Measurements from ENCODE around the gene ATP5PF. TPM values are rescaled to one million over a fixed set of nuclear protein-coding genes. Genes with fewer than 3 reads are reported as not detected.
"Not testable (repeated sequence)": the region's sequence is repeated elsewhere in the genome, so short reads cannot be mapped to it uniquely, and the experiment has no call there.

ATP5PF gene
- total RNA-seq, 4 donors from 2014 or later: 15.9 to 108 (median 76.2) TPM

DNA sequence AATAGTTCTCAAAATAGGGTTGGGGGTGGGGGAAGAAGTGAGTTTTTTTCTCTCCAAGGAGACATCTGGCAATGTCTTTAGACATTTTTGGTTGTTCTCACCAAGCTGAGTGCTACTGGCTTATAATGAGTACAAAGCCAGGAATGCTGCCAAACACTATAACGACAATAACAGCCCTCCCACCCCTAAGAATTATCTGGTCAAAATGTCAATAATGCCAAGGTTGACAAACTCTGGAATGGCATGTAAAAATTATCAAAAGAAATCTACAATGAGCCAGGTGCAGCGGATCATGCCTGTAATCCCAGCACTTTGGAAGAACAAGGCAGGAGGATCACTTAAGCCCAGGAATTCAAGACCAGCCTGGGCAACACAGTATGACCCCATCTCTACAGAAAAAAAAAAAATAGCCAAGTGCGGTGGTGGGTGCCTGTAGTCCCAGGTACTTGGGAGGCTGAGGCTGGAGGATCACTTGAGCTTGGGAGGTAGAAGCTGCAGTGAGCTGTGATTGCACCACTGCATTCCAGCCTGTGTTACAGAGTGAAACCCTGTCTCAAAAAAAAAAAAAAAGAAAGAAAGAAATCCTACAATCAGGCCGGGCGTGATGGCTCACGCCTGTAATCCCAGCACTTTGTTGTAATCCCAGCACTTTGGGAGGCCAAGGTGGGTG is 2.5 kb downstream of the ATP5PF start:
- Histone ChIP-seq H3K4me3 (no peak overlapping the region), H3K36me3 (no peaks in the 10 kb centered on the region), H3K9me3 (no peaks in the 10 kb centered on the region), H3K27me3 (no peaks in the 10 kb centered on the region), H3K4me1 (no peaks in the 10 kb centered on the region), H3K27ac (no peak overlapping the region)
- no peak for DNase-seq
- intact Hi-C loops (cut with DNase I; ENCODE audit: low total_unique reads): no loop called here
- no peak for TF ChIP-seq CTCF (IDR thresholded peaks at IDR 0.05)
- no peak for TF ChIP-seq POLR2A (IDR thresholded peaks at IDR 0.05)

- intact Hi-C loops (cut with DNase I; ENCODE audit: low total_unique reads): loop anchor here (2.0 kb wide), 1 partner anchor 34 kb away; no protein-coding TSS in a partner anchor
- Histone ChIP-seq H3K36me3 (no peaks in the 10 kb centered on the region), H3K27ac (no peak overlapping the region), H3K27me3 (no peaks in the 10 kb centered on the region), H3K9me3 (no peaks in the 10 kb centered on the region), H3K4me3 (no peak overlapping the region), H3K4me1 (no peaks in the 10 kb centered on the region)
- DNase-seq: no peak
- TF ChIP-seq CTCF (IDR thresholded peaks at IDR 0.05) (no peak), POLR2A (IDR thresholded peaks at IDR 0.05) (no peak)
Observed at GRCh38 chr21:25722631-25723030, 12.1 kb downstream of the ATP5PF start.

DNA sequence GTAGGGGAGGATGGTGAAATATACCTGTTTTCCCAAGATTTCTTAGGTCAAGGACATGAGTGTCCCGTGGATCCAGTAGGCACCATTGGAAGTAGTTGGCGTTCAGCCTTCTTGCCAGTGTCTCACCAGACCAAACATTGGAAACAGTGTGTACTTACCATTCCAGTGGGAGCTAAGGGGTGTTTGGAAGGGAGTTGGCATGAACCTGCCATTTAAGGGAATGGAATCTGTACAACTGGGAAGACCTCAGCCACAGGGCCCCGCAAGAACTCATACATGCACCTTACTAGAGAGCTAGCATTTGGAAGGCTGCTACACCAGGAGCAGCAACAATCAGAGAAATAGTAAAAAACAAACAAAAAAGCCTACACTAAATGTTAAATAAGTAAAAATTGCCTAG is 12.7 kb downstream of the ATP5PF start:
- intact Hi-C loops (cut with DNase I; ENCODE audit: low total_unique reads): loop anchor here (2.0 kb wide), 1 partner anchor 35 kb away; no protein-coding TSS in a partner anchor
- Histone ChIP-seq H3K4me1 (no peaks in the 10 kb centered on the region), H3K27ac (no peak overlapping the region), H3K27me3 (no peaks in the 10 kb centered on the region), H3K4me3 (no peak overlapping the region), H3K9me3 (no peaks in the 10 kb centered on the region), H3K36me3 (no peaks in the 10 kb centered on the region)
- TF ChIP-seq CTCF (IDR thresholded peaks at IDR 0.05): no peak
- no peak for TF ChIP-seq POLR2A (IDR thresholded peaks at IDR 0.05)
- DNase-seq: no peak

- no peak for TF ChIP-seq POLR2A (IDR thresholded peaks at IDR 0.05)
- no peak for TF ChIP-seq CTCF (IDR thresholded peaks at IDR 0.05)
- no peaks in the 10 kb centered on the region for H3K27me3 ChIP-seq
- H3K27ac ChIP-seq: no peak overlapping the region
- no peaks in the 10 kb centered on the region for H3K4me1 ChIP-seq
- intact Hi-C loops (cut with DNase I; ENCODE audit: low total_unique reads): no loop called here
- DNase-seq: no peak
- no peak overlapping the region for H3K4me3 ChIP-seq
- H3K36me3 ChIP-seq: no peaks in the 10 kb centered on the region
- H3K9me3 ChIP-seq: no peaks in the 10 kb centered on the region
Observed at GRCh38 chr21:25717491-25718147, 17.1 kb downstream of the ATP5PF start.

DNA sequence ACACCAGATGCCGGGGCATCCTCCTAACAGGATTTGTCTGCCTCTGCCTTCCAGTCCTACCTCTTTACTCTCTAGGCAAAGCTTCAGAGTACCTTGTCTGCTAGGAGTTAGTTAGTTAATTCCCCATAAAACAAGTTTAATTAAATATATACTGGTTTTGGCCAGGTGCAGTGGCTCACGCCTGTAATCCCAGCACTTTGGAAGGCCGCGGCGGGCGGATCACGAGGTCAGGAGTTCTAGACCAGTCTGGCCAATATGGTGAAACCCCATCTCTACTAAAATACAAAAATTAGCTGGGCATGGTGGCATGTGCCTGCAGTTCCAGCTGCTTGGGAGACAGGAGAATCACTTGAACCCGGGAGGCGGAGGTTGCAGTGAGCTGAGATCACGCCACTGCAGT is 20.6 kb downstream of the ATP5PF start:
- H3K27ac ChIP-seq; H3K9me3 ChIP-seq; H3K4me3 ChIP-seq; intact Hi-C loops (cut with DNase I; ENCODE audit: low total_unique reads); H3K27me3 ChIP-seq; DNase-seq; H3K36me3 ChIP-seq; H3K4me1 ChIP-seq: not testable (repeated sequence)
